Muscle of back (tissue), 11 donors: ENCODE results near the gene SLC9C2. TPM values are rescaled to one million over a fixed set of nuclear protein-coding genes. Genes with fewer than 3 reads are reported as not detected.
"Not testable (repeated sequence)": the region's sequence is repeated elsewhere in the genome, so short reads cannot be mapped to it uniquely, and the experiment has no call there.

ENCODE experiments used
- DNase-seq, 3 donors: peaks; one replicate each; pipeline versions ENCODE4 v3.0.0 to v3.0.0-alpha.2; 2013
- polyA plus RNA-seq, 10 donors: library from polyadenylated mRNA; unstranded; fragments of 120-200 nt; gene quantifications; one replicate each; pipeline ENCODE4 v1.2.1, GENCODE V29; 2013; ENCODE audit not compliant: insufficient read length in 10 of 10

SLC9C2 gene
- polyA plus RNA-seq, 10 donors, result not detected

GRCh38 chr1:173529106-173529505 lies 73.8 kb downstream of the SLC9C2 start:
- no peak for DNase-seq

GRCh38 chr1:173527151-173527826 lies 75.6 kb downstream of the SLC9C2 start:
- peak in 1 of 3 donors; percentile 7 for DNase-seq

- no peak for DNase-seq
Observed at GRCh38 chr1:173525926-173526325, 76.9 kb downstream of the SLC9C2 start.

GRCh38 chr1:173523329-173523728 lies 79.5 kb downstream of the SLC9C2 start:
- no peak for DNase-seq

- DNase-seq, result no peak
Observed at GRCh38 chr1:173520799-173521198, 82.1 kb downstream of the SLC9C2 start.

- not testable (repeated sequence) for DNase-seq
Observed at GRCh38 chr1:173514503-173514902, 88.4 kb downstream of the SLC9C2 start.

GRCh38 chr1:173509797-173510196 lies 93.1 kb downstream of the SLC9C2 start:
- DNase-seq, result no peak

GRCh38 chr1:173508541-173508940 lies 94.3 kb downstream of the SLC9C2 start:
- no peak for DNase-seq

- no peak for DNase-seq
Observed at GRCh38 chr1:173507847-173508209, 95.0 kb downstream of the SLC9C2 start.

GRCh38 chr1:173507205-173507846 lies 95.5 kb downstream of the SLC9C2 start:
- DNase-seq, result no peak

- no peak for DNase-seq
Observed at GRCh38 chr1:173506437-173506836, 96.4 kb downstream of the SLC9C2 start.

GRCh38 chr1:173505391-173505790 lies 97.5 kb downstream of the SLC9C2 start:
- no peak for DNase-seq

GRCh38 chr1:173504268-173504667 lies 98.6 kb downstream of the SLC9C2 start:
- no peak for DNase-seq

GRCh38 chr1:173503391-173503790 lies 99.5 kb downstream of the SLC9C2 start:
- DNase-seq, result no peak

- no peak for DNase-seq
Observed at GRCh38 chr1:173502104-173502503, 100.8 kb downstream of the SLC9C2 start.

GRCh38 chr1:173499729-173500128 lies 103.1 kb downstream of the SLC9C2 start:
- no peak for DNase-seq

- DNase-seq, result no peak
Observed at GRCh38 chr1:173496757-173497320, 106.0 kb downstream of the SLC9C2 start.

- DNase-seq, result no peak
Observed at GRCh38 chr1:173495609-173496267, 107.1 kb downstream of the SLC9C2 start.

GRCh38 chr1:173493125-173493524 lies 109.7 kb downstream of the SLC9C2 start:
- not testable (repeated sequence) for DNase-seq

- DNase-seq, result no peak
Observed at GRCh38 chr1:173491508-173491907, 111.4 kb downstream of the SLC9C2 start.

- DNase-seq, result no peak
Observed at GRCh38 chr1:173489929-173490328, 112.9 kb downstream of the SLC9C2 start.

GRCh38 chr1:173489149-173489600 lies 113.7 kb downstream of the SLC9C2 start:
- no peak for DNase-seq

GRCh38 chr1:173488001-173488400 lies 114.9 kb downstream of the SLC9C2 start:
- no peak for DNase-seq
